AG20443 (cell line): Measurements from ENCODE around the gene SPATA31D4.

ENCODE experiments used
- DNase-seq: peaks from one replicate; pipeline ENCODE4 v3.0.0; 2012; ENCODE audit warnings: low spot score, mixed read lengths

The SPATA31D4 gene

DNA sequence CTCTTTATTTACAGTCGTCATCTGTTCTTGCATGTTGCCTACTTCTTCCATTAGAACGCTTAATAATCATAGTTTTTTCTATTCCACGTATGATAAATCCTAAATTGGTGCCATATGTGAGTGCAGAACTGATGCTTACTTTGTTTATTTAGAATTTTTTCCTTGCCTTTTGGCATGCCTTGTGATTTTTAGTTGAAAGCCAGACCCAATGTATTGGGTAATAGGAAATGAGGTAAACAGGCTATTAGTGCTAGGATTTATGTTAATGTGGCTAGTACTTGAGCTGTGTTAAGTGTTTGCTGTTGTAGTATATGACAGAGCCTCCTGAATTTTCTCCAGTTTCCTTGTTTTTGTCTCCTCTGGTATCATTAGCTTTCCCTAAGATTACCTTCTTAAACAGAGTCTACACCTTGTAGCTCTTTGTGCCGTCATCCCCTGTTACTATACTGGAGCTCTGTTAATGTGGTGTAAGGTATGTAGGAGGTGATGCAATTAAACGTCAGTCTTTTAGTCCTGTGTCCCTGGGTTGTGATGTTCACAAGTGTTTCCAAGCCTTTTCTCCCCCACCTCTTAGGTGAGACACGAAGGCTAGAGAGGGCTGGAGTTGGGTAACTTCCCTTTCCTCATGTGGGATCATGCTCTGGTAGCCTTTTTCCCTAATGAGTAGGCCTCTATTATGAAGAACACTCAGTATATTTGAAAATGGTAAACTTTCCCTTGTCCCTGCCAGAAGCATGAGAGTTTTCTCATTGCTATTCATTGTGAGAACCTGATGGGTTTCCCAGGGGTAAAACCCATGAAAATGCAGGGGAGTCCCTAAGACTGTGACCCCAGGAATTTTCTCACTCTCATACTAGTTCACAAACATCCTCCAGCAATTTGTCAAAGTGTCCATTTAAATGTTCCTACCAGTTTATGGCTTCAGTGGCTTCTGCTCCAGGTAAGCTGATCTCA, 36.3 kb downstream of the SPATA31D4 start:
- DNase-seq: peak; percentile 41

DNA sequence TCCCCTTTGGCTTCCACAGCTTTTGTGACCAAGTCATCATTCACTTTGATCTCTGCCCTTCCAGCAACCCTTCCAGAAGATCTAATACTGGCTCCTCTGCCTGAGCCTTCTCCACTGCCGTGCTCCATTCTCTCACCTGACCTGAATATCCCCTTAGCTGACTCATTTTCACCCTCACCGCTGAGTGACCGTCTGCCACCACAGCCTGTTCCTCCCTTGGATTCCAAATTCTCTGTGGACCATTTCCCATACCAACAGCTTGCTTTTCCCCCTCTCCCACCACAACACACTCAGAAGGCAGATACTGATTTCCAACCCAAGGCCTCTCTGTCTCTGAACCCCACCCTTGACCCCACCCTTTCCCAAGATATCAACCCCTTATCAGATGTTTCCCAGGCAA, 39.8 kb downstream of the SPATA31D4 start:
- no peak for DNase-seq

DNA sequence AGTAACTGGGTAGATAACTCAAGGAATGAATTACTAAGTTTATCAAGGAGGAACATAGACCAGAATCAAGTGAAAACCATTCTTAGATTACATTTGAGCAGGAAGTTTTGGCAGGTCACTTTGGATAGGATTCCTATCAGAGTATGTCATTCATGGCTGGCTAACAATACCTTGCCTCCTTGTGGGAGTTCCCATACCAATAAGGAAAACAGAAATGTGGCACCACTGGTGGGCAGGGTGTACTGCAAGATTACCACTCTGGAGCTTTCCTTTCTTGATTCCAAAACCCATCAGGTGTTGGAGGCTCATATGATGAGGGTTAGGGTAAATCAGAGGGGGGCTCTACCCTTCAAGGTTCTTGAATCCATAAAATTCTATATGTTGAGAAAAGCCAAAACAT, 41.7 kb downstream of the SPATA31D4 start:
- peak; percentile 21 for DNase-seq

DNA sequence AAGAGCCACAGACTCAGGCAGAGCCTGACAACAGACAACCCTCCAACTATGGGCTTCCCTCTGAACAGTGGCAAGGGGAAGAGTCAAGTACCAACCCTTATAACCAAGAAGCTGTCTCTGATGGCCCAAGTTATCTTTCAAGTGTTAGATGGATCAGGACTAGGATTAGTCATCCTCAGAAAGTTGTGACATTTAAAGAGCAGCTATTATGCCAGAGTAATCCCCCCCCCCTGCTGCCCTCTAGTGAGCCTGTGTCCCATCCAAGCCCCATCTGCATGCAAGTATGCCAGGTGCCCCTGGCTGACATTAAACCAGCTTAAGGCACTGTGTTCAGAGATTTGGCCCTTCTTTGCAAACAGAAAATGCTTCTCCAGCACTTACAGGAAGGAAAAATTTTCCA, 43.5 kb downstream of the SPATA31D4 start:
- no peak for DNase-seq

DNA sequence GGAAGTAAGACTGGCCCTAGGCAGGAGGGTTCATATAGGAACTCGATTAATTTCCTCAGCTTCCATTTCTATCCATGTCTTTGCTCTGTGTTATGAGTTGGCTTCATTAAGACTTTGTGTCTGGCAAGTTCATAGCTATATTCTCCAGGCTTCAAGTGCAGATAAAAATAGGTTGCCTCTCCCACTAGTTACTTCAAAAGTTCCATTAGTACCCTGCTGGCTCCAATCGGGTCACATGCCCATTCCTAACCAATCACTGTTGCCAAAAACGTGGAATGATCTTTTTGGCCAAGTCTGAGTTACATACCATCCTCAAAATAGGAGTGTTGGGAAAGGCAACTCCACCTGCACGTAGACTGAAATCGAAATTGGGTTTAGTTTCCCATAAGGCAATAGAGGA, 46.5 kb downstream of the SPATA31D4 start:
- DNase-seq: no peak

DNA sequence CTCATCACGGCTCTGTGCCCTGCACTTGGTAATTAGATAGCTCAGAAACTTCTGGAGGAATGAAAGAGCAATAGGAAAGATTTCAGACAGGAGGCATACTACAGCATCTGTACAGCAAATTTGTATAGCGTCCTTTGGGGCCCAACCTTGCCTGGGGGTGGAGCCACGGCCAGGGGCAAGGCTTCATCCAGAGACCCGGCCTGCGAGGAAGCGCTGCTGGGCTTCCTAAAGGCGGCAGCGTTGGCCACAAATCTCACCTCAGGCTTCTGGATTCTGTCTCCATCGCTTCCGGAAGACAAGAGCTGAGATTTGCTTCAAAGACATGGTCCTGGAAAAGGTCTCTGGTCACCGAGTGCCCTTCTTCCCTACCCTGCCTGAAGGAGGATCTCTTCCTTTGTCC, 48.1 kb downstream of the SPATA31D4 start:
- no peak for DNase-seq

DNA sequence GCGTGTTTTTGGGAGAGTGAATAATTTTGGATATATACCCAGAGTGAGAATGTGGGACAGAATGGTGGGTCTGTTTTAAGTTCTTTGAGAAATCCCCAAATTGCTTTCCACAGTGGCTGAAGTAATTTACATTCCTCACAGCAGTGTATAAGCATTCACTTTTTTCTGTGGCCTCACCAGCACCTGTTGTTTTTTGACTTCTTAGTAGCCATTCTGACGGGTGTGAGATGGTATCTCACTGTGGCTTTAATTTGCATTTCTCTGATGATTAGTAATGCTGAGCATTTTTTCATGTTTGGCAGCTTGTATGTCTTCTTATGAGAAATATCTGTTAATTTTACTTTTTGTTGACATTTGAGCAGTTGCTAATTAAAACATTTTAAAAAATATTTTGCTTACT, 51.0 kb downstream of the SPATA31D4 start:
- no peak for DNase-seq

DNA sequence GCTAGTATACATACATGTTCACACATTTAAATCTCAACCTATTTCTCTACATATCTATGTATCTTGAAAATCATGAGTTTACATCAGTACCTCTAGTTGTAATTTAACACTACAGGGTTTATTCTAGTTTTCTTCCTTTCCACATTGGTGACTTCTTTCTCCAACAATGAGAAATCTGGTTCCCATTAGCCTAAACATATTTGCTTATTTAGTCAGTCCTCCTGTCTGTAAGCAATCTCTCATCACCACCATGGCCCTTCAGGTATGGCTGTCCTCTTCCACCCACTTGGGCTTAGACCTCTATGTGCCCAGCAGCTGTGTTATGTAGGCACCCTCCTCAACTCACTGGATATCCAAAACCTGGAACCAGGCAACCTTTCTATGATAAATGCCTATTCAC, 52.3 kb downstream of the SPATA31D4 start:
- no peak for DNase-seq

DNA sequence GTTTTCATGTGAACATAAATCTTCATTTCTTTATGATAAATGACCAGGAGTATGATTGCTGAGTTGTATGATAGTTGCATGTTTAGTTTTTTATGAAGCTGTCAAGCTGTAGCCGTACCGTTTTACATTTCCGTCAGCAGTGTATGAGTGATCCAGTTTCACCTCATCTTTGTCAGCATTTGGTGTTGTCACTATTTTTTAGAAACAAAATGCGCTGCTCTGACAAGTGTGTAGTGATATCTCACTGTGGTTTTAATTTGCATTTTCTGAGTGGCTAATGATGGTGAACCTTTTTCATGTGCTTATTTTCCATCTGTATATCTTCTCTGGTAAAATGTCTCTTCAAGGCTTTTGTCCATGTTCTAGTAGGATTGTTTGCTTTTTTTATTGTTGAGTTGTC, 53.7 kb downstream of the SPATA31D4 start:
- no peak for DNase-seq
